Heart left ventricle (tissue), 16 donors: ENCODE measurements around the gene TMEM52B. TPM values are rescaled to one million over a fixed set of nuclear protein-coding genes. Genes with fewer than 3 reads are reported as not detected.

Source experiments
- ATAC-seq, 4 donors: fragments of 200-7000 bp; cut with Tn5 transposase; one replicate each; pipeline ENCODE4 v1.9.1; 2020 to 2022; ENCODE audit warnings: moderate library complexity in 4 of 4, mild to moderate bottlenecking in 3 of 4, moderate number of reproducible peaks in 1 of 4
- DNase-seq, 5 donors: peaks; one replicate each; pipeline ENCODE4 v3.0.0-alpha.2; 2020
- H3K27ac ChIP-seq, 12 donors: fragments of 200-600 bp; sonication (generic) in 4 of 12; one replicate each; pipeline versions ENCODE4 v1.5.0 to v1.8.0; 2016 to 2022; ENCODE audit warnings: mild to moderate bottlenecking in 2 of 12
- H3K27me3 ChIP-seq, 9 donors: fragments of 200-600 bp; sonication (generic) in 2 of 9; one replicate each; pipeline versions ENCODE4 v1.5.1 to v1.8.0; 2016 to 2022; ENCODE audit warnings: mild to moderate bottlenecking in 3 of 9
- H3K36me3 ChIP-seq, 9 donors: fragments of 200-600 bp; sonication (generic) in 2 of 9; one replicate each; pipeline versions ENCODE4 v1.5.0 to v1.8.0; 2018 to 2022; ENCODE audit warnings: mild to moderate bottlenecking in 2 of 9
- H3K4me1 ChIP-seq, 12 donors: fragments of 200-600 bp; sonication (generic) in 4 of 12; one replicate each; pipeline versions ENCODE4 v1.5.0 to v1.8.0; 2016 to 2022; ENCODE audit warnings: mild to moderate bottlenecking in 3 of 12
- H3K4me3 ChIP-seq, 12 donors: fragments of 200-600 bp; sonication (generic) in 4 of 12; one replicate each; pipeline versions ENCODE4 v1.5.0 to v1.8.0; 2017 to 2022; ENCODE audit warnings: mild to moderate bottlenecking in 9 of 12, moderate library complexity in 4 of 12
- H3K9me3 ChIP-seq, 12 donors: fragments of 200-600 bp; sonication (generic) in 4 of 12; one replicate each; pipeline versions ENCODE4 v1.5.0 to v1.8.0; 2016 to 2022; ENCODE audit warnings: mild to moderate bottlenecking in 1 of 12
- POLR2A ChIP-seq, 2 donors: fragments of 450-650 bp; IDR thresholded peaks; one replicate each; pipeline ENCODE4 v1.6.1; 2017; ENCODE audit warnings: antibody characterized with exemption in 2 of 2, mild to moderate bottlenecking in 2 of 2, moderate library complexity in 2 of 2
- WGBS, 4 donors: extraction: QIAGEN DNeasy Blood & Tissue Kit in 2 of 4; methylation state at CpG; one replicate each; pipeline versions ENCODE4 v1.1.5 to v1.1.7; 2013 to 2018; 5-methylcytosine and 5-hydroxymethylcytosine counted together
- intact Hi-C, 10 donors: fragments of 100-400 bp; cut with DNase I; formaldehyde crosslinking; loops; one replicate each; pipeline versions ENCODE4 v1.11.1 to v1.14.2; 2022
- polyA plus RNA-seq, 2 donors: library from polyadenylated mRNA; stranded (reverse); fragments of 200-250 nt; gene quantifications; one replicate each; pipeline ENCODE4 v1.2.3, GENCODE V29; 2013
- total RNA-seq, 9 donors: library from RNA; depleted of rRNA in 2 of 9; stranded (reverse); fragments of >200 nt in 2 of 9; fragmentation: NEBNext Ultra II Directional in 3 of 9; extraction: Animal tissue kit (Norgen Biotek cat#: 25700) in 3 of 9; gene quantifications; one replicate each; pipeline versions ENCODE4 v1.1.0 to v1.2.4, GENCODE V29; 2016 to 2023
- TF ChIP-seq, protein P1 (sequence below), 12 donors: fragments of 200-600 bp; sonication (generic) in 4 of 12; IDR thresholded peaks; one replicate each; pipeline versions ENCODE4 v1.5.0 to v1.8.0; 2018 to 2022; ENCODE audit warnings: antibody characterized with exemption in 12 of 12, mild to moderate bottlenecking in 5 of 12
- donor health status: ischemic (EF 13 %, LVEDD 7.1; RV severe dilation, severe dysfunction).
- donor health status: healthy with polysubstance abuse.
- donor health status: DM: no; HTN: yes; CAD: no.
- donor health status: DM: no; HTN: no; CAD: no.
- donor health status: ischemic (EF 25% LVEDD 6.9; RV normal size, moderate dysfunction).
- donor health status: ischemic (EF 25% LVEDD 5.7; RV mildly dilated, moderate dysfunction).
- donor health status: healthy.
- donor health status: DM: yes; HTN: yes; CAD: no.
- donor health status: ischemic (EF 35%, LVEDD 5.7; RV mildly dilated, moderate dysfunction).
- donor health status: nonischemic (EF 11% LVEDD 7.7; RV severe dilation, severe dysfunction).
- donor health status: DM: yes; HTN: yes; CAD: no.
- donor health status: PGD.
- donor health status: ischemic (EF 29% LVEDD 5.4; RV normal size, mild dysfunction).
- donor health status: nonischemic (EF 23%, LVEDD 6.1; RV moderate dilation, normal function).

Gene TMEM52B
- total and polyA plus RNA-seq, 11 donors: 0.03 to 0.53 TPM; not detected in 9

- intact Hi-C loops: no loop called here
- Histone ChIP-seq H3K4me3 (no peak overlapping the region), H3K9me3 (no peaks in the 10 kb centered on the region), H3K27me3 (no peaks in the 10 kb centered on the region), H3K36me3 (no peaks in the 10 kb centered on the region), H3K4me1 (peaks cover 0 to 34% (median 0%) of the 10 kb centered on the region in 12 donors), H3K27ac (no peak overlapping the region)
- DNase-seq (no peak), ATAC-seq (no peak)
- TF ChIP-seq POLR2A (IDR thresholded peaks at IDR 0.05): no peak
- TF ChIP-seq, protein P1, sequence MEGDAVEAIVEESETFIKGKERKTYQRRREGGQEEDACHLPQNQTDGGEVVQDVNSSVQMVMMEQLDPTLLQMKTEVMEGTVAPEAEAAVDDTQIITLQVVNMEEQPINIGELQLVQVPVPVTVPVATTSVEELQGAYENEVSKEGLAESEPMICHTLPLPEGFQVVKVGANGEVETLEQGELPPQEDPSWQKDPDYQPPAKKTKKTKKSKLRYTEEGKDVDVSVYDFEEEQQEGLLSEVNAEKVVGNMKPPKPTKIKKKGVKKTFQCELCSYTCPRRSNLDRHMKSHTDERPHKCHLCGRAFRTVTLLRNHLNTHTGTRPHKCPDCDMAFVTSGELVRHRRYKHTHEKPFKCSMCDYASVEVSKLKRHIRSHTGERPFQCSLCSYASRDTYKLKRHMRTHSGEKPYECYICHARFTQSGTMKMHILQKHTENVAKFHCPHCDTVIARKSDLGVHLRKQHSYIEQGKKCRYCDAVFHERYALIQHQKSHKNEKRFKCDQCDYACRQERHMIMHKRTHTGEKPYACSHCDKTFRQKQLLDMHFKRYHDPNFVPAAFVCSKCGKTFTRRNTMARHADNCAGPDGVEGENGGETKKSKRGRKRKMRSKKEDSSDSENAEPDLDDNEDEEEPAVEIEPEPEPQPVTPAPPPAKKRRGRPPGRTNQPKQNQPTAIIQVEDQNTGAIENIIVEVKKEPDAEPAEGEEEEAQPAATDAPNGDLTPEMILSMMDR (IDR thresholded peaks at IDR 0.05): no peak
- 79 to 85% (median 82%) methylated on average over 3 of the region's 3 CpGs for WGBS, 4 donors
These were observed 15.7 kb upstream of the TMEM52B start for GRCh38 chr12:10163084-10163483.

DNA sequence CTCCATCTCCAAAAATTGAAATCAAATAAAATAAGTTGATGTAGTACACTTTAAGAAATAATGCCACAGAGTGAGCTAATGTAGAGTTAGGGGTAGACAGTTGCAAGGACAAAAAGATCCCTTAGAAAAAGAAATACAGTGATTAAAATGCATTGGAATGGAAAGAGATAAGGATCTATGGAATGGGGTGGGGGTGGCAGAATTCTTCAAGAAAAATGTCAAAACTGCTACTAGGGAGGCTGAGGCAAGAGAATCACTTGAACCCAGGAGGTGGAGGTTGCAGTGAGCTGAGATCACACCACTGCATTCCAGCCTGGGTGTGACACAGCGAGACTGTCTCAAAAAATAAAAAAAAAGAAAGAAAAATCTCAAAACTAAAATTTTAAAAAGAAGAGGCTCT lies 13.4 kb upstream of the TMEM52B start:
- H3K4me1 ChIP-seq: peaks cover 0 to 22% (median 0%) of the 10 kb centered on the region in 12 donors
- H3K4me3 ChIP-seq: no peak overlapping the region
- intact Hi-C loops: no loop called here
- H3K36me3 ChIP-seq: no peaks in the 10 kb centered on the region
- no peaks in the 10 kb centered on the region for H3K27me3 ChIP-seq
- ATAC-seq (no peak), DNase-seq (no peak)
- H3K27ac ChIP-seq: no peak overlapping the region
- no peak for TF ChIP-seq POLR2A (IDR thresholded peaks at IDR 0.05)
- TF ChIP-seq, protein P1 (IDR thresholded peaks at IDR 0.05): no peak
- H3K9me3 ChIP-seq: no peaks in the 10 kb centered on the region
- 0 to 98% (median 39%) methylated on average over 1 of the region's 1 CpG for WGBS, 4 donors

GRCh38 chr12:10167599-10167998 lies 11.2 kb upstream of the TMEM52B start:
- WGBS, 4 donors: 50 to 62% (median 55%) methylated on average over 5 of the region's 5 CpGs
- DNase-seq (no peak), ATAC-seq (peak in 3 of 4 donors; percentile 39 to 73 (median 61))
- Histone ChIP-seq H3K4me1 (peaks cover 0 to 25% (median 0%) of the 10 kb centered on the region in 12 donors), H3K9me3 (no peaks in the 10 kb centered on the region), H3K36me3 (no peaks in the 10 kb centered on the region), H3K4me3 (no peak overlapping the region), H3K27me3 (no peaks in the 10 kb centered on the region), H3K27ac (peak overlapping the region in 1 of 12 donors; percentile 61)
- no peak for TF ChIP-seq POLR2A (IDR thresholded peaks at IDR 0.05)
- TF ChIP-seq, protein P1 (IDR thresholded peaks at IDR 0.05): no peak
- intact Hi-C loops: no loop called here

DNA sequence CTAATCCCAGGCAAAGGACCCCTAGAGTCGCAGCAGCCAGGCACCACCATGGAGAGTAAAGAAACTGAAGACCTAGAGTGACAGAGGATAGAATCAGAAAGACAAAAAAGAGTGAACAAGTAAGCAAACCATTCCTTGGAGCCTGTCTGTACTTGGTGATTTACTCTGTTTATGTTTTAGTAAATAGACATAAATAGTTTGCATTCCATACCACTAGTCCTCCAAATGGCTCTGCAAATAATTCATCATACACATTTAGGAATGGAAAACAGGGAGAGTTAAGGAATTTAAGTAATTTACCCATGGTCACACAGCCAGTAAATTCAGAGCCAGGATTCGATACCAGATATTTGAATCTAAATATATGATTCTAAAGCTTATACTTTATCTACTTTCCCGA lies 9.7 kb upstream of the TMEM52B start:
- intact Hi-C loops: no loop called here

More for the DNA sequence above, 9.7 kb upstream of the TMEM52B start:
- DNase-seq (no peak), ATAC-seq (no peak)
- peaks cover 0 to 25% (median 0%) of the 10 kb centered on the region in 12 donors for H3K4me1 ChIP-seq
- H3K4me3 ChIP-seq: no peak overlapping the region
- H3K27ac ChIP-seq: no peak overlapping the region
- no peaks in the 10 kb centered on the region for H3K36me3 ChIP-seq
- H3K9me3 ChIP-seq: no peaks in the 10 kb centered on the region
- TF ChIP-seq, protein P1 (IDR thresholded peaks at IDR 0.05): no peak
- TF ChIP-seq POLR2A (IDR thresholded peaks at IDR 0.05): no peak
- H3K27me3 ChIP-seq: no peaks in the 10 kb centered on the region
- 80 to 86% (median 83%) methylated on average over 3 of the region's 3 CpGs for WGBS, 4 donors
